ENCODE results near the gene CCDC85C. TPM values are rescaled to one million over a fixed set of nuclear protein-coding genes. Genes with fewer than 3 reads are reported as not detected.

The CCDC85C gene
- total and polyA plus RNA-seq, 3 donors from 2014 or later = 25.6 to 28.3 (median 26.4) TPM

DNA sequence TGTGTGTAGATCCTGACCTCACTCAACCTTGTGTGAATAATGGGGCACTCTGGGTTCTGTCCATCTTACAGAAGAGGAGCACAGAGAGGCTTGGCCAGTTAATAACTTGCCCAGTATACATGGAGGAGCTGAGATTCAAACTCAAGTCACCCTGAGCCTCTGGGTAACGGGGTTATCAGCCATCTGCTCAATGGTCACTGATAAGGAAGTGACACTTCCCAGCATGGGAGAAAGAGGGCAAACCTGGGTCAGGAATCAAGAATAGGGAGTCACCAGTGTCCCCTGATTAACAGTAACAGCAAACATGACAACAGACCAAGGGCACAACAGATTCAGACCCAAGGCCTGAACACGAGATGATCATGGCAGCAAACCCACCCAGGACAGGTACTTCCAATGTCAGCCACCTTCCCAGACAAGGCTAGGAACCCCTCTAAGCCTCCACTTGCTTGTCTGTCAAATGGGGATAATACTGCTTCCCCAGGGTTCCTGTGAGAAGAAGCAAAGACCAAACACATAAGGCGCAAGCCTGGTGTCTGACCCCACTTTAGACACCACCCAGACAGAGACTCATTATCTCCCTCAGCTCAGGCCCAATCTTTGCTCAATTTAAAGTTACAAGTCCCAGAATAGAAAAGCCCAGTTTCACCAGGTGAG, 3.6 kb downstream of the CCDC85C start:
- WGBS, 2 donors = 78 to 88% methylated on average over 3 of the region's 3 CpGs
- no peak for DNase-seq
- H3K9me3 ChIP-seq = no peaks in the 10 kb centered on the region
- H3K36me3 ChIP-seq (ENCODE audit: low read depth, missing control alignments) = no peaks in the 10 kb centered on the region
- no peak for TF ChIP-seq POLR2A (IDR thresholded peaks at IDR 0.05)
- TF ChIP-seq, protein P1, sequence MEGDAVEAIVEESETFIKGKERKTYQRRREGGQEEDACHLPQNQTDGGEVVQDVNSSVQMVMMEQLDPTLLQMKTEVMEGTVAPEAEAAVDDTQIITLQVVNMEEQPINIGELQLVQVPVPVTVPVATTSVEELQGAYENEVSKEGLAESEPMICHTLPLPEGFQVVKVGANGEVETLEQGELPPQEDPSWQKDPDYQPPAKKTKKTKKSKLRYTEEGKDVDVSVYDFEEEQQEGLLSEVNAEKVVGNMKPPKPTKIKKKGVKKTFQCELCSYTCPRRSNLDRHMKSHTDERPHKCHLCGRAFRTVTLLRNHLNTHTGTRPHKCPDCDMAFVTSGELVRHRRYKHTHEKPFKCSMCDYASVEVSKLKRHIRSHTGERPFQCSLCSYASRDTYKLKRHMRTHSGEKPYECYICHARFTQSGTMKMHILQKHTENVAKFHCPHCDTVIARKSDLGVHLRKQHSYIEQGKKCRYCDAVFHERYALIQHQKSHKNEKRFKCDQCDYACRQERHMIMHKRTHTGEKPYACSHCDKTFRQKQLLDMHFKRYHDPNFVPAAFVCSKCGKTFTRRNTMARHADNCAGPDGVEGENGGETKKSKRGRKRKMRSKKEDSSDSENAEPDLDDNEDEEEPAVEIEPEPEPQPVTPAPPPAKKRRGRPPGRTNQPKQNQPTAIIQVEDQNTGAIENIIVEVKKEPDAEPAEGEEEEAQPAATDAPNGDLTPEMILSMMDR (IDR thresholded peaks at IDR 0.05) = no peak
- H3K27me3 ChIP-seq = no peaks in the 10 kb centered on the region
- H3K4me3 ChIP-seq = no peak overlapping the region
- intact Hi-C loops (cut with DNase I; ENCODE audit: low total_unique reads) = no loop called here
- H3K4me1 ChIP-seq = peaks cover 43% of the 10 kb centered on the region
- H3K27ac ChIP-seq = no peak overlapping the region

DNA sequence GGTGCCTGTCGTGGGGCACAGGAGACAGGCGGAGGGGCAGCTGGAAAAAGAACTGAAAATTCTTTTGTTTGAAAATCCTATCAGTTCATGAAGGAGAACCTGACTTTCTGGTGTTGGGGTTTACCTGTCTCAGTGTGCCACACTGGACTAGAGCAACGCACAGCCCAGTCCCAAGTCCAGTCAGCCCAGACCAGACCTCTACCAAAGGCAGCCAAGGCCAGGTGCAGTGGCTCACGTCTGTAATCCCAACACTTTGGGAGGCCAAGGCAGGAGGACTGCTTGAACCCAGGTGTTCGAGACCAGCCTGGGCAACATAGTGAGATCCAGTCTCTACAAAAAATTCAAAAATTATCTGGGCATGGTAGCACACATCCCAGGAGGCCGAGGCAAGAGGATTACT, 4.6 kb downstream of the CCDC85C start:
- H3K27ac ChIP-seq = no peak overlapping the region
- no peak for TF ChIP-seq POLR2A (IDR thresholded peaks at IDR 0.05)
- TF ChIP-seq, protein P1 (IDR thresholded peaks at IDR 0.05) = no peak
- H3K9me3 ChIP-seq = no peaks in the 10 kb centered on the region
- no peak for DNase-seq
- WGBS, 2 donors = 69 to 76% methylated on average over 6 of the region's 6 CpGs
- peaks cover 38% of the 10 kb centered on the region for H3K4me1 ChIP-seq
- no peaks in the 10 kb centered on the region for H3K36me3 ChIP-seq (ENCODE audit: low read depth, missing control alignments)
- H3K27me3 ChIP-seq = no peaks in the 10 kb centered on the region
- H3K4me3 ChIP-seq = no peak overlapping the region
- intact Hi-C loops (cut with DNase I; ENCODE audit: low total_unique reads) = no loop called here

DNA sequence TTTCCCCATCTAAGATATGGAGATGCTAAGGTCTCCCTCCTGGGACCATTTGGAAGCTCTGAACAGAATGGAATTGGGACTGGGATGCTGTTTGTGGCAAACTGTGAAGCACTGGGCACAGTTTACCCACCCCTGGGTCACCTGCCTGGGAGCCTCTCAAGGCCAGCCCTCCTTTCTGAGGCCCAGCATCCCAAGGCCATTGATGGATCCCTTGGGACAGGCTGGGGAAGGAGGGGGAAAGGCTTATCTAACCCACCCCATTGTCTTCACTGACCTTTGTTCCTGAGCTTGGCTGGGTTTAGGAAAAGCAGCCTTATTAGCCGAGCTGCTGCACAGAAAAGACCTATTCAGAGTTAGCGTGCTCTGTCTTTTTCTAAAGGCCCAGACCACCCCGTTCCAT, 5.2 kb downstream of the CCDC85C start:
- Histone ChIP-seq H3K9me3 (no peaks in the 10 kb centered on the region), H3K4me3 (no peak overlapping the region), H3K27me3 (no peaks in the 10 kb centered on the region), H3K36me3 (ENCODE audit: low read depth, missing control alignments) (no peaks in the 10 kb centered on the region), H3K4me1 (peaks cover 38% of the 10 kb centered on the region), H3K27ac (no peak overlapping the region)
- WGBS, 2 donors = 36 to 51% methylated on average over 3 of the region's 3 CpGs
- DNase-seq = no peak
- intact Hi-C loops (cut with DNase I; ENCODE audit: low total_unique reads) = no loop called here
- TF ChIP-seq POLR2A (IDR thresholded peaks at IDR 0.05) = no peak
- TF ChIP-seq, protein P1 (IDR thresholded peaks at IDR 0.05) = no peak

DNA sequence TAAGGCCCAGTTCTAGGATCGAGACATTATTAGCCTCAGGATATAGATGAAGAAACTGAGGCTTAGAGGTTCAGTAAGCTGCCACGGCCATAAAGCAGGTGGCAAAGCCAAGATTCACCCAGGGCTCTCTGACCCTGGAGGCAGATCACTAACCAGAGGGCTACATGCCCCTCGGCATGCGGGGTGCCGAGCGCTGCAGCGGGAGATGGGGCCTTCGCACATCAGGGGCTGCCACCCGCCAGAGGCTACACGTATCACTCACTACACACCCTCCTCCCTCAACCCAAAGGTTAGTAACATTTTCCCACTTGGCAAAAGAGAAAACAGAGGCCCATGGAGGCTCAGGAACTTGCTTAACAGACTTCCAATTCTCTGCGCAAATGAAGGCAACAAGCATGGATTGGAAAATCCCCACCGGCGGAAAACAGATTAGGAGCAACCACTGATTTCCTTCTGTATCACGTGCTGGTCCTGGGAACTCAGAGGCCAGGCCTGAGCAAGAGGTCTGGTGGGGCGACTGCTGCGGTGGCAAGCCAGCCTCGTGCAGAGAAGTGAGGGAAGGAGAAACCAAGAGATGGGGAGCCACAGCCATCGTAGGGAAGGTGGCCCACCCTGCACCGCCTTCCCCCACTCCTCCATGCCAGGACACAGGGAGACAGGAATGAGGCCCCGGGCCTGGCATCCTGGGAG, 6.0 kb downstream of the CCDC85C start:
- Histone ChIP-seq H3K4me1 (peaks cover 38% of the 10 kb centered on the region), H3K27me3 (no peaks in the 10 kb centered on the region), H3K4me3 (no peak overlapping the region), H3K9me3 (no peaks in the 10 kb centered on the region), H3K36me3 (ENCODE audit: low read depth, missing control alignments) (no peaks in the 10 kb centered on the region), H3K27ac (no peak overlapping the region)
- TF ChIP-seq POLR2A (IDR thresholded peaks at IDR 0.05) = no peak
- TF ChIP-seq, protein P1 (IDR thresholded peaks at IDR 0.05) = no peak
- no peak for DNase-seq
- 92 to 93% methylated on average over 18 to 20 of the region's 20 CpGs for WGBS, 2 donors
- intact Hi-C loops (cut with DNase I; ENCODE audit: low total_unique reads) = no loop called here

Measured in testis (tissue), 3 donors.